B cell (primary cell): ENCODE results near the gene ASMTL. TPM values are rescaled to one million over a fixed set of nuclear protein-coding genes. Genes with fewer than 3 reads are reported as not detected.
A peak's percentile ranks its signal among the peaks of the same experiment; 100 is the strongest.

ENCODE experiments used
- ATAC-seq: fragments of 200-7000 bp; cut with Tn5 transposase; one replicate; pipeline ENCODE4 v1.10.0; 2021; ENCODE audit warnings: low read depth, mild to moderate bottlenecking, moderate number of reproducible peaks, moderate library complexity
- CTCF ChIA-PET: fragments of 350-600 bp; sonication (Branson Sonifier 250); formaldehyde crosslinking; loops from one replicate; lab custom pipeline; 2021; ENCODE audit warnings: antibody characterized with exemption, inconsistent platforms; lab: Charles Lee
- POLR2A ChIA-PET: fragments of 350-600 bp; sonication (Branson Sonifier 250); formaldehyde crosslinking; loops from one replicate; lab custom pipeline; 2021; ENCODE audit warnings: antibody characterized with exemption; lab: Charles Lee
- DNase-seq: peaks from one replicate; pipeline ENCODE4 v3.0.0; 2013
- H2AFZ ChIP-seq: 2 replicates; pipeline ENCODE4 v1.6.1; 2012; ENCODE audit warnings: mild to moderate bottlenecking, low read depth, low read length; ENCODE audit not compliant: insufficient read depth, poor library complexity, severe bottlenecking
- H3K27ac ChIP-seq, 2 donors: 1 replicate in 1 of 2; 2 replicates in 1 of 2; pipeline ENCODE4 v1.5.1; 2012 to 2013; ENCODE audit warnings: low read length in 2 of 2, mild to moderate bottlenecking in 2 of 2, moderate library complexity in 1 of 2
- H3K27me3 ChIP-seq, 4 experiments: fragments of 200-600 bp in 1 of 4; sonication (generic) in 1 of 4; replicated peaks in 1 of 4; 1 replicate in 2 of 4; 2 replicates in 2 of 4; pipeline versions ENCODE4 v1.6.1 to v1.7.0; 2013 to 2016; ENCODE audit warnings: low read length in 3 of 4, mild to moderate bottlenecking in 2 of 4, mixed read lengths in 1 of 4, moderate library complexity in 1 of 4; ENCODE audit not compliant: insufficient read depth in 4 of 4, control insufficient read depth in 3 of 4; ENCODE audit errors: control extremely low read depth in 1 of 4
- H3K36me3 ChIP-seq, 2 experiments: replicated peaks in 1 of 2; 1 replicate in 1 of 2; 2 replicates in 1 of 2; pipeline versions ENCODE4 v1.6.1 to v1.7.1; 2013; ENCODE audit warnings: low read length in 1 of 2; ENCODE audit not compliant: insufficient read depth in 2 of 2, control insufficient read depth in 1 of 2; ENCODE audit errors: control extremely low read depth in 1 of 2, extremely low read depth in 1 of 2
- H3K4me1 ChIP-seq, 2 donors: fragments of 200-600 bp in 1 of 2; sonication (generic) in 1 of 2; 1 replicate in 1 of 2; 2 replicates in 1 of 2; pipeline versions ENCODE4 v1.5.1 to v1.6.1; 2013 to 2017; ENCODE audit warnings: low read length in 2 of 2; ENCODE audit not compliant: control insufficient read depth in 2 of 2, insufficient read depth in 2 of 2
- H3K4me2 ChIP-seq: replicated peaks from 2 replicates; pipeline ENCODE3; 2012; ENCODE audit warnings: mild to moderate bottlenecking, low read depth, low read length; ENCODE audit not compliant: poor library complexity, severe bottlenecking
- H3K4me3 ChIP-seq, 5 experiments: fragments of 200-600 bp in 1 of 5; sonication (generic) in 1 of 5; 1 replicate in 3 of 5; 2 replicates in 2 of 5; pipeline versions ENCODE4 v1.5.1 to v1.7.0; 2011 to 2016; ENCODE audit warnings: low read length in 4 of 5, mild to moderate bottlenecking in 4 of 5, low read depth in 2 of 5, control low read depth in 1 of 5, moderate library complexity in 1 of 5; ENCODE audit not compliant: insufficient read depth in 1 of 5; ENCODE audit errors: control extremely low read depth in 1 of 5, extremely low read depth in 1 of 5
- H3K79me2 ChIP-seq: fragments of 200-600 bp; sonication (generic); one replicate; pipeline ENCODE4 v1.6.0; 2016; ENCODE audit warnings: low read length; ENCODE audit not compliant: control insufficient read depth, insufficient read depth
- H3K9ac ChIP-seq: fragments of 200-600 bp; sonication (generic); 2 replicates; pipeline ENCODE4 v1.6.1; 2017; ENCODE audit warnings: mild to moderate bottlenecking, low read length, moderate library complexity
- H3K9me3 ChIP-seq, 3 donors: one replicate each; pipeline versions ENCODE4 v1.6.1 to v1.7.1; 2013; ENCODE audit warnings: low read length in 2 of 3; ENCODE audit not compliant: control insufficient read depth in 2 of 3, insufficient read depth in 1 of 3; ENCODE audit errors: control extremely low read depth in 1 of 3
- H4K20me1 ChIP-seq: 2 replicates; pipeline ENCODE4 v1.6.0; 2012; ENCODE audit warnings: mild to moderate bottlenecking, low read length; ENCODE audit not compliant: insufficient read depth, control insufficient read depth, poor library complexity, severe bottlenecking
- H3K27ac Mint-ChIP-seq: one replicate; pipeline ENCODE4 v1.8.0; 2021; ENCODE audit warnings: mixed read lengths
- H3K27me3 Mint-ChIP-seq: one replicate; pipeline ENCODE4 v1.8.0; 2021; ENCODE audit warnings: mixed read lengths
- H3K4me1 Mint-ChIP-seq: one replicate; pipeline ENCODE4 v1.8.0; 2021; ENCODE audit warnings: mixed read lengths
- H3K4me3 Mint-ChIP-seq: one replicate; pipeline ENCODE4 v1.8.0; 2021; ENCODE audit warnings: mixed read lengths
- H3K9me3 Mint-ChIP-seq: one replicate; pipeline ENCODE4 v1.8.0; 2022; ENCODE audit warnings: mixed read lengths; ENCODE audit not compliant: insufficient read depth
- EZH2 ChIP-seq: IDR thresholded peaks from 2 replicates; pipeline ENCODE4 v1.6.1; 2012; ENCODE audit warnings: borderline replicate concordance, low read depth, mild to moderate bottlenecking, moderate library complexity, low read length; ENCODE audit not compliant: insufficient read depth, poor library complexity, severe bottlenecking
- WGBS: methylation state at CpG from one replicate; pipeline ENCODE4 v1.1.5; 2013; ENCODE audit warnings: missing lambda C conversion rate; ENCODE audit not compliant: insufficient coverage; 5-methylcytosine and 5-hydroxymethylcytosine counted together
- intact Hi-C: fragments of 100-400 bp; cut with micrococcal nuclease; formaldehyde crosslinking; loops from one replicate; pipeline ENCODE4 v1.10.0; 2022
- polyA plus RNA-seq: library from polyadenylated mRNA; depleted of rRNA; stranded (reverse); fragments of >200 nt; gene quantifications from 2 replicates; pipeline ENCODE4 v1.2.3, GENCODE V29; 2012
- total RNA-seq, 2 donors: library from RNA; stranded (reverse); fragments of 120-200 nt in 1 of 2; gene quantifications; 1 replicate in 1 of 2; 2 replicates in 1 of 2; pipeline versions ENCODE4 v1.2.3 to v1.2.4, GENCODE V29; 2013 to 2022
- TF ChIP-seq, protein P1 (sequence below): fragments of 200-600 bp; IDR thresholded peaks from one replicate; pipeline ENCODE4 v1.8.0; 2022; ENCODE audit warnings: antibody characterized with exemption, mild to moderate bottlenecking

The ASMTL gene
- total and polyA plus RNA-seq, 2 donors (not counting 1 experiment from before 2014, with no cell fraction given) = 33.3 to 52.9 TPM

DNA sequence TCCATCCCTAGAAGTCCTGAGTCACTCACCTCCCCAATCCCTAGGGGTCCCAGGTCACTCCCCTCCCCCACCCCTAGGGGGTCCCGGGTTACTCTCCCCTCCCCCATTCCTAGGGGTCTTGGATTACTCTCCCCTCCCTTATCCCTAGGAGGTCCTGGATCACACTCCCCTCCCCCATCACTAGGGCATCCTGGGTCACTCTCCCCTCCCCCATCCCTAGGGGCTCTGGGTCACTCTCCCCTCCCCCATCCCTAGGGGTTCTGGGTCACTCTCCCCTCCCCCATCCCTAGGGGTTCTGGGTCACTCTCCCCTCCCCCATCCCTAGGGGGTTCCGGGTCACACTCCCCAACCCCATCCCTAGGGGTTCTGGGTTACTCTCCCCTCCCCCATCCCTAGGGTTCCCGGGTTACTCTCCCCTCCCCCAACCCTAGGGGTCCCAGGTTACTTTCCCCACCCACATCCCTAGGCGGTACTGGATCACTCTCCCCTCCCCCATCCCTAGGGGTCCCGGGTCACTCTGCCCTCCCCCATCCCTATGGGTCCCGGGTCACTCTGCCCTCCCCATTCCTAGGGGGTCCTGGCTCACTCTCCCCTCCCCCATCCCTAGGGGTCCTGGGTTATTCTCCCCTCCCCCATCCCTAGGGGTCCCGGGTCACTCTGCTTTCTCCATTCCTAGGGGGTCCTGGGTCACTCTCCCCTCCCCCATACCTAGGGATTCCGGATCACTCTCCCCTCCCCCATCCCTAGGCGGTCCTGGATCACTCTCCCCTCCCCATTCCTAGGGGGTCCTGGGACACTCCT lies 2.1 kb downstream of the ASMTL start:
- no peak for ATAC-seq
- Histone ChIP-seq H3K9me3 (peaks cover 0 to 22% (median 3%) of the 10 kb centered on the region in 3 donors), H2AFZ (no peak overlapping the region), H3K27me3 (no peaks in the 10 kb centered on the region), H3K4me2 (peak overlapping the region; percentile 15), H3K27ac (no peak overlapping the region), H3K4me3 (no peak overlapping the region), H3K36me3 (no peaks in the 10 kb centered on the region), H3K9ac (no peak overlapping the region), H3K4me1 (peaks cover 28 to 49% of the 10 kb centered on the region in 2 donors), H4K20me1 (peaks cover 35% of the 10 kb centered on the region), H3K79me2 (peaks cover 73% of the 10 kb centered on the region)
- ChIA-PET POLR2A (no interaction called here), CTCF (no interaction called here)
- WGBS = 72% methylated on average over 4 of the region's 9 CpGs
- no peak overlapping the region for H3K4me3 Mint-ChIP-seq
- no peak overlapping the region for H3K27ac Mint-ChIP-seq
- H3K9me3 Mint-ChIP-seq = peaks cover 4% of the 10 kb centered on the region
- peaks cover 39% of the 10 kb centered on the region for H3K4me1 Mint-ChIP-seq
- peak; percentile 50 for DNase-seq
- TF ChIP-seq, protein P1, sequence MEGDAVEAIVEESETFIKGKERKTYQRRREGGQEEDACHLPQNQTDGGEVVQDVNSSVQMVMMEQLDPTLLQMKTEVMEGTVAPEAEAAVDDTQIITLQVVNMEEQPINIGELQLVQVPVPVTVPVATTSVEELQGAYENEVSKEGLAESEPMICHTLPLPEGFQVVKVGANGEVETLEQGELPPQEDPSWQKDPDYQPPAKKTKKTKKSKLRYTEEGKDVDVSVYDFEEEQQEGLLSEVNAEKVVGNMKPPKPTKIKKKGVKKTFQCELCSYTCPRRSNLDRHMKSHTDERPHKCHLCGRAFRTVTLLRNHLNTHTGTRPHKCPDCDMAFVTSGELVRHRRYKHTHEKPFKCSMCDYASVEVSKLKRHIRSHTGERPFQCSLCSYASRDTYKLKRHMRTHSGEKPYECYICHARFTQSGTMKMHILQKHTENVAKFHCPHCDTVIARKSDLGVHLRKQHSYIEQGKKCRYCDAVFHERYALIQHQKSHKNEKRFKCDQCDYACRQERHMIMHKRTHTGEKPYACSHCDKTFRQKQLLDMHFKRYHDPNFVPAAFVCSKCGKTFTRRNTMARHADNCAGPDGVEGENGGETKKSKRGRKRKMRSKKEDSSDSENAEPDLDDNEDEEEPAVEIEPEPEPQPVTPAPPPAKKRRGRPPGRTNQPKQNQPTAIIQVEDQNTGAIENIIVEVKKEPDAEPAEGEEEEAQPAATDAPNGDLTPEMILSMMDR = no peak
- no peak for TF ChIP-seq EZH2
- H3K27me3 Mint-ChIP-seq = no peaks in the 10 kb centered on the region
- intact Hi-C loops = no loop called here

DNA sequence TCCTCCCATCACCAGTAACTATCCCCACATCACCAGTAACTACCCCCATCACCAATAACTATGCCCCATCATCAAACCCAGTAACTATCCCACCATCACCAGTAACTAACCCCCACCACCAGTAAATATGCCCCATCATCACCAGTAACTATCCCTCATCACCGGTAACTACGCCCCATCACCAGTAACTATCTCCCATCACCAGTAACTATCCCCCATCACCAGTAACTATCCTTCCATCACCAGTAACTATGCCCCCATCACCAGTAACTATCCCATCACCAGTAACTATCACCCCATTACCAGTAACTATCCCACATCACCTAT lies 2.9 kb downstream of the ASMTL start:
- 95% methylated on average over 2 of the region's 2 CpGs for WGBS
- H3K27ac ChIP-seq = no peak overlapping the region
- H4K20me1 ChIP-seq = peaks cover 35% of the 10 kb centered on the region
- Mint-ChIP-seq H3K27ac (no peak overlapping the region), H3K4me3 (no peak overlapping the region), H3K9me3 (peaks cover 4% of the 10 kb centered on the region), H3K4me1 (peaks cover 35% of the 10 kb centered on the region), H3K27me3 (no peaks in the 10 kb centered on the region)
- H3K4me2 ChIP-seq = no peak overlapping the region
- no peak overlapping the region for H2AFZ ChIP-seq
- ChIA-PET CTCF (no interaction called here), POLR2A (no interaction called here)
- no peak for DNase-seq
- no peaks in the 10 kb centered on the region for H3K27me3 ChIP-seq
- peaks cover 69% of the 10 kb centered on the region for H3K79me2 ChIP-seq
- H3K36me3 ChIP-seq = peaks cover 0 to under 1% of the 10 kb centered on the region in 2 experiments
- peaks cover 0 to 22% (median 3%) of the 10 kb centered on the region in 3 donors for H3K9me3 ChIP-seq
- no peak for ATAC-seq
- no peak overlapping the region for H3K4me3 ChIP-seq
- H3K9ac ChIP-seq = no peak overlapping the region
- intact Hi-C loops = no loop called here
- peaks cover 27 to 42% of the 10 kb centered on the region in 2 donors for H3K4me1 ChIP-seq
- TF ChIP-seq, protein P1 = no peak
- TF ChIP-seq EZH2 = no peak
